Neural crest cell (in vitro differentiated cells): ENCODE results near the gene FBXL3. TPM values are rescaled to one million over a fixed set of nuclear protein-coding genes. Genes with fewer than 3 reads are reported as not detected.
"Not testable (repeated sequence)": the region's sequence is repeated elsewhere in the genome, so short reads cannot be mapped to it uniquely, and the experiment has no call there.

Experiments
- DNase-seq: peaks from one replicate; pipeline ENCODE4 v3.0.0; 2021; ENCODE audit warnings: low read depth, mixed read lengths, low spot score
- H3K27ac Mint-ChIP-seq: one replicate; pipeline ENCODE4 v1.8.0; 2021; ENCODE audit warnings: mild to moderate bottlenecking, mixed read lengths; ENCODE audit not compliant: unreplicated experiment
- H3K27me3 Mint-ChIP-seq: 2 replicates; pipeline ENCODE4 v1.8.0; 2021; ENCODE audit warnings: low read depth, mild to moderate bottlenecking, mixed read lengths
- H3K36me3 Mint-ChIP-seq: 2 replicates; pipeline ENCODE4 v1.8.0; 2021; ENCODE audit warnings: low read depth, mild to moderate bottlenecking, mixed read lengths
- H3K4me1 Mint-ChIP-seq: 2 replicates; pipeline ENCODE4 v1.8.0; 2021; ENCODE audit warnings: mixed read lengths
- H3K4me3 Mint-ChIP-seq: one replicate; pipeline ENCODE4 v1.8.0; 2021; ENCODE audit warnings: mild to moderate bottlenecking, mixed read lengths
- H3K9me3 Mint-ChIP-seq: 2 replicates; pipeline ENCODE4 v1.8.0; 2021; ENCODE audit warnings: mixed read lengths
- total RNA-seq: library from RNA; stranded (reverse); gene quantifications from 2 replicates; pipeline ENCODE4 v1.2.1, GENCODE V29; 2021
- TF ChIP-seq, protein P1 (sequence below): fragments of 200-600 bp; sonication (generic); conservative IDR thresholded peaks from 2 replicates; pipeline ENCODE4 v1.5.0; 2021; ENCODE audit warnings: antibody characterized with exemption, mild to moderate bottlenecking

FBXL3 gene
- total RNA-seq, 1 donor from 2014 or later, result 21.7 TPM

DNA sequence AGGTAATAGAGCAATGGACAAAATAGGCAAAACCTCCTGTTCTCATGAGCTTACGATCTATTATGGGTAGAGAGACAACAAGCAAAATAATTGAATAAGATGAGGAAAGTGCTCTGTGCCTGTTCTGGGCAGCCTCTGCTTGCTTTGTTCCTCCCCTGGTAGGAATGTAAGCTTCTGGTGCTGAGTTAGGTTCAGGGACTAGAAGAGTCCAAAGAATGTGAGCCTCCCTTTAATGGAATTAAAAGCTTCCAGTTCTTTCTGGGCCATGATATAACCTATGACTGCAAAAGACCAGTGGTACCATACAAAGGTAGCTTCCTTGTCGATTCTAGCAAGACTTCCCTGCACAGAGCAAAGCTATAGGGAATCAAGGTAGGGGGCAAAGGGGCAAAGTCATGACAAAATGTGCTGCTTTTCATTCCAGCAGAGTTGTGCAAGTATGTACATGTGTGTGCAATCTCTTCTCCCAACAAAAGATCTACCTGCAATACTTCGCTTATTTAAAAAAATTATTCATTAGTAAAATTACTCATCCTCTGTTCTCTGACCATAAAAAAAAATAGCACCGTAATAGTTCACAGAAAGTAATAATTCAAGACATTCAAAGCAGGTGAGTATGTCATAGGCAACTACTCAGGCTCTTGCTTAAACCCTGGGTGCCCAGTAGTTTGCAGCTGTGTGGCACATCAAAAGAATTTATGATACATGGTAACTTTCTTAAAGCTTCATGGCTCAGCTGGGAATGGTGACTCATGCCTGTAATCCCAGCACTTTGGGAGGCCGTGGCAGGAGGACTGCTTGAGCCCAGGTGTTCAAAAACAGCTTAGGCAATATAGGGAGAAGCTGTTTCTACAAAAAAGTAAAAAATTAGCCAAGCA lies 57.2 kb downstream of the FBXL3 start:
- no peaks in the 10 kb centered on the region for H3K36me3 Mint-ChIP-seq
- no peaks in the 10 kb centered on the region for H3K27me3 Mint-ChIP-seq
- TF ChIP-seq, protein P1, sequence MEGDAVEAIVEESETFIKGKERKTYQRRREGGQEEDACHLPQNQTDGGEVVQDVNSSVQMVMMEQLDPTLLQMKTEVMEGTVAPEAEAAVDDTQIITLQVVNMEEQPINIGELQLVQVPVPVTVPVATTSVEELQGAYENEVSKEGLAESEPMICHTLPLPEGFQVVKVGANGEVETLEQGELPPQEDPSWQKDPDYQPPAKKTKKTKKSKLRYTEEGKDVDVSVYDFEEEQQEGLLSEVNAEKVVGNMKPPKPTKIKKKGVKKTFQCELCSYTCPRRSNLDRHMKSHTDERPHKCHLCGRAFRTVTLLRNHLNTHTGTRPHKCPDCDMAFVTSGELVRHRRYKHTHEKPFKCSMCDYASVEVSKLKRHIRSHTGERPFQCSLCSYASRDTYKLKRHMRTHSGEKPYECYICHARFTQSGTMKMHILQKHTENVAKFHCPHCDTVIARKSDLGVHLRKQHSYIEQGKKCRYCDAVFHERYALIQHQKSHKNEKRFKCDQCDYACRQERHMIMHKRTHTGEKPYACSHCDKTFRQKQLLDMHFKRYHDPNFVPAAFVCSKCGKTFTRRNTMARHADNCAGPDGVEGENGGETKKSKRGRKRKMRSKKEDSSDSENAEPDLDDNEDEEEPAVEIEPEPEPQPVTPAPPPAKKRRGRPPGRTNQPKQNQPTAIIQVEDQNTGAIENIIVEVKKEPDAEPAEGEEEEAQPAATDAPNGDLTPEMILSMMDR, result no peak
- peaks cover 17% of the 10 kb centered on the region for H3K4me1 Mint-ChIP-seq
- DNase-seq, result no peak
- H3K9me3 Mint-ChIP-seq, result peaks cover 3% of the 10 kb centered on the region
- no peak overlapping the region for H3K27ac Mint-ChIP-seq
- H3K4me3 Mint-ChIP-seq, result no peak overlapping the region

DNA sequence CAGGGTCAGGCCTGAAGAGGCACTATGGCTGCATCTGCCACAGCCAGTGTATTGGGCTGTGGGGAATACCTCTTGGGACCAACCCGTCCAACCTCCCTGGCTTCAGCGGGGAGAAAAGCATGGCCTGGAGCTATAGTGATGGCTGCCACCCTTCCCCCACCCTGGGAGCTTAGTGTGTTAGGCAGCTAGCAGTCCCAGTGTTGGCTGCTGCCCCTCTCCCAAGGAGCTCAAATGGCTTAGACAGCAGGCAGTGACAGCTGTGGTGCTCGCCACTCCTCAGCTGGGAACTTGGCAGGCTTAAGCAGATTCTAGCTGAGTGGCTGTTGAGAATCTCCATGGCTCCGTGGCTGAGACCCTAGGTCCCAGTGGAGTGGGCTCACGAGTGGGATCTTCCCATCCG lies 58.9 kb downstream of the FBXL3 start:
- no peak overlapping the region for H3K27ac Mint-ChIP-seq
- peaks cover 3% of the 10 kb centered on the region for H3K9me3 Mint-ChIP-seq
- H3K4me1 Mint-ChIP-seq, result peaks cover 20% of the 10 kb centered on the region
- H3K36me3 Mint-ChIP-seq, result no peaks in the 10 kb centered on the region
- no peak overlapping the region for H3K4me3 Mint-ChIP-seq
- DNase-seq, result no peak
- H3K27me3 Mint-ChIP-seq, result no peaks in the 10 kb centered on the region
- TF ChIP-seq, protein P1, result no peak

DNA sequence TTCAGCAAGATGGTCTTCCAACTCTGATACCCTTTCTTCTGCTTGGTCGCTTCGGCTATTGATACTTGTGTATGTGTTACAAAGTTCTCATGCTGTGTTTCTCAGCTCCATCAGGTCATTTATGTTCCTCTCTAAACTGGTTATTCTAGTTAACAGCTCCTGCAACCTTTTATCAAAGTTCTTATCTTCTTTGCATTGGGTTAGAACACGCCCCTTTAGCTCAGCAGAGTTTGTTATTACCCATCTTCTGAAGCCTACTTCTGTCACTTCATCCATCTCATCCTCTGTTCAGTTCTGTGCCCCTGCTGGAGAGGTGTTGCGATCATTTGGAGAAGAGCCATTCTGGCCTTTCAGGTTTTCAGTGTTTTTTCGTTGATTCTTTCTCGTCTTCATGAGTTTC lies 59.9 kb downstream of the FBXL3 start:
- Mint-ChIP-seq H3K4me1 (peaks cover 20% of the 10 kb centered on the region), H3K9me3 (peaks cover 5% of the 10 kb centered on the region), H3K27ac (no peak overlapping the region), H3K36me3 (no peaks in the 10 kb centered on the region), H3K4me3 (no peak overlapping the region), H3K27me3 (no peaks in the 10 kb centered on the region)
- TF ChIP-seq, protein P1, result no peak
- DNase-seq, result no peak

DNA sequence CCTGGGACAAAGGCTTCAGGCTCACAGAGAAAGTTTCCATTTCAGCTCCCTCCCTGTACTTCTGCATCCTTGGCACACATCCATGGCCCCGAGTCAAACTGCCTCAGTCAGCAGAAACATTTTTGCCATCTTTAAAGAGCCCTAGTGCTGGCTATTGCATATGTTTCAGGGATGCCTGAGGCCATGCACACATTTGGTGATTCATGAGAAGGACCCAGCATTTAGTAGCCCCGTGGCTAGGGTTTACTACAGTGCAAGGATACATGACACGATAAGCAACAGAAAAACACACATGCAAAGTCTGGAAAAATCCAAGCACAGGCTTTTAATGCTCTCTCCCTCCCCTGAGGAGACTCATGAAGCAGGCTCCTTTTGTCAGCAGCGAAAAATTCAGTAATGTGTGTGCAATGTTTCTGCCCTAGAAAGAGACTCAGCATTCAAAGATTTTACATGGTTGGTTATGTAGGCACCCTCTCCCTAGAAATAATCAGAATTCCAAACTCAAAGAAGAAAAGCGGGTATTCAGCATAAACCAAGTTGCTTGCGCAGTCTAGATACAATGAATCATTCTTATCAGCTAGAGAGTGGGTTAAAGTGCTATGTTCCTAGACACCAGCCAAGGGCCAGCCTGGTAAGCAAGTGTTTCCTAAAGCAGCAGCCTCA lies 61.1 kb downstream of the FBXL3 start:
- Mint-ChIP-seq H3K4me3 (no peak overlapping the region), H3K36me3 (no peaks in the 10 kb centered on the region), H3K4me1 (peaks cover 20% of the 10 kb centered on the region), H3K27me3 (no peaks in the 10 kb centered on the region), H3K9me3 (peaks cover 8% of the 10 kb centered on the region), H3K27ac (no peak overlapping the region)
- TF ChIP-seq, protein P1, result no peak
- no peak for DNase-seq

DNA sequence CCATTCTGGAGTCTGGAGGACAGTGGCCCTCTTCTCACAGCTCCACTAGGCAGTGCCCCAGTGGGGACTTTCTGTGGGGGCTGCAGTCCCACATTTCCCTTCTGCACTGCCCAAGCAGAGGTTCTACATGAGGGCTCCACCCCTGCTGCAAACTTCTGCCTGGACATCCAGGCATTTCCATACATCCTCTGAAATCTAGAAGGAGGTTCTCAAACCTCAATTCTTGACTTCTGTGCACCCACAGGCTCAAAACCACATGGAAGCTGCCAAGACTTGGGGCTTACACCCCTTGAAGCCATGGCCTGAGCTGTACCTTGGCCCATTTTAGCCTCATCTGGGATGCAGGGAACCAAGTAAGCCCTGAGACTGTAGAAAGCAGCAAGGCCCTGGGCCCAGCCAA lies 67.2 kb downstream of the FBXL3 start:
- DNase-seq, H3K36me3 Mint-ChIP-seq, H3K4me3 Mint-ChIP-seq, H3K27me3 Mint-ChIP-seq, H3K4me1 Mint-ChIP-seq, H3K27ac Mint-ChIP-seq: not testable (repeated sequence)
- peaks cover 17% of the 10 kb centered on the region for H3K9me3 Mint-ChIP-seq
